Activated T-helper 9 cell treated with anti-CD3 and anti-CD28 coated beads, Interleukin-2, amount 50 U/mL, for 16 hours (primary cell): Measurements from ENCODE around the gene PRORP.
"Not testable (repeated sequence)": the region's sequence is repeated elsewhere in the genome, so short reads cannot be mapped to it uniquely, and the experiment has no call there.

Experiments
- DNase-seq: peaks from one replicate; pipeline ENCODE4 v3.0.0-alpha.2; 2020; ENCODE audit warnings: low read depth

The PRORP gene

GRCh38 chr14:35138585-35138984 lies 16.2 kb downstream of the PRORP start:
- no peak for DNase-seq

- DNase-seq: no peak
Measured at GRCh38 chr14:35140718-35141581, 18.6 kb downstream of the PRORP start.

- DNase-seq: no peak
Measured at GRCh38 chr14:35144029-35144428, 21.7 kb downstream of the PRORP start.

GRCh38 chr14:35146711-35147149 lies 24.4 kb downstream of the PRORP start:
- no peak for DNase-seq

- DNase-seq: no peak
Measured at GRCh38 chr14:35147186-35147585, 24.8 kb downstream of the PRORP start.

DNA sequence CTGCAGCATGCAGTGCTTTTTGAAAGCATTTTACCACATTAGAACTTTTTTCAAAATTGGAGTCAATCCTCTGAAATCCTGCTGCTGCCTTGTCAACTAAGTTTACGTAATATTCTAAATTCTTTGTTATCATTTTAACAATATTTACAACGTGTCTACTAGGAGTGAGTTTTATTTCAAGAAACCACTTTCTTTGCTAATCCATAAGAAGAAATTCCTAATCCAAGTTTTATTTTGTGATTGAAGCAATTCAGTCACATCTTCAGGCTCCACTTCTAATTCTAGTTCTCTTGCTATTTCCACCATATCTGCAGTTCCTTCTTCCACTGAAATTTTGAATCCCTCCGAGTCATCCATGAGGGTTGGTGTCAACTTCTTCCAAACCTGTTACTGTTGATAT lies 25.4 kb downstream of the PRORP start:
- DNase-seq: no peak

DNA sequence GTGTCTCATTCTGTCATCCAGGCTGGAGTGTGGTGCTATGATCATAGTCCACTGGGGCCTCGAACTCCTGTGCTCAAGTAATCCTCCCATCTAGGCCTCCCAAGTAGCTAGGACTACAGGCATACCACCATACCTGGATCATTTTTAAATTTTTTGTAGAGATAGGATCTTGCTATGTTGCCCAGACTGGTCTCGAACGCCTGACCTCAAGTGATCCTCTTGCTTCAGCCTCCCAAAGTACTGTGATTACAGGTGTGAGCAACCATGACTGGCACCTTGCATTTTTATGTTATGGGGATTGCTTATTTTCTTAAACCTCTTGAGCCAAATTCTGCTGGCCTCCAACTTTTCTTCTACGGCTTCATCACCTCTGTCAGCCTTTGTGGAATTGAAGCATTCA lies 26.9 kb downstream of the PRORP start:
- no peak for DNase-seq

- not testable (repeated sequence) for DNase-seq
Measured at GRCh38 chr14:35152531-35152930, 30.2 kb downstream of the PRORP start.

DNA sequence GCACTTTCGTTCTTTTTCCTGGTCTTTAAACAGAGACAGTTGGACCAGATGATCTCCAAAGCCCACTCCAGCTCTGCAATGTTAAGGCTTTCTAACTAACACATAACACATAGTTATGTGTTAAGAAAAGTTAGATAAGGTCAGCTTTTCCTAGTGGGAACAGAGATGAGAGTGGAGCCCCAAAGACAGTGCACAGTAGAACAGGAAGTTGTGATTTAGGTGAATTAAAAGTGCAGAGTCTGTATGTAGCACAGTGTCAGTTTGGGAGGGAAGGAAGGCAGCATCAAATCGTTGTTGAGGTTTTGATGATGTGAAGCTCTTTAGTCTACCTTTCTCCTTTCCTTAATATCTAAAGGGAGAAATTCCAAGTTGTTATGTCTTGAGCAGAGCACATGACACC lies 31.7 kb downstream of the PRORP start:
- DNase-seq: no peak

DNA sequence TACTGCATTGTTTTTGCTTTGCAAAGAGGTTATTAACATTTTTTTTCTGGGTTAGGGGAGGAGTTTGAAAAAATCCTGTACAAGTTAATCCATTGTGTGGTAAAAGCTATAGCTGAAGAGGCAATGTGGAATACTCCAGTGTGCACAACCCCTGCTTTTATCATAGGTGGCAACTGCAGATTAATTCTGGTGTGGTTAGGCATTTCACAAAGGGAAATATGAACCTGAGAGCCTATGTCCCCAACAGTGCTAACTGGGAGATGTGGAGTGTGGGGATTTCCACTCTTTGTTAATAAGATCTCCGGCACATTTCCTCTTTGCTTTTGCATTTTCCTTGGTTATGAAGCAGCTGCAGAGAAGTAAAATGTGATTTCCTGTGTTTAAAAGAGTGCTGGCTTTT lies 33.6 kb downstream of the PRORP start:
- no peak for DNase-seq

- DNase-seq: no peak
Measured at GRCh38 chr14:35158491-35158890, 36.1 kb downstream of the PRORP start.

DNA sequence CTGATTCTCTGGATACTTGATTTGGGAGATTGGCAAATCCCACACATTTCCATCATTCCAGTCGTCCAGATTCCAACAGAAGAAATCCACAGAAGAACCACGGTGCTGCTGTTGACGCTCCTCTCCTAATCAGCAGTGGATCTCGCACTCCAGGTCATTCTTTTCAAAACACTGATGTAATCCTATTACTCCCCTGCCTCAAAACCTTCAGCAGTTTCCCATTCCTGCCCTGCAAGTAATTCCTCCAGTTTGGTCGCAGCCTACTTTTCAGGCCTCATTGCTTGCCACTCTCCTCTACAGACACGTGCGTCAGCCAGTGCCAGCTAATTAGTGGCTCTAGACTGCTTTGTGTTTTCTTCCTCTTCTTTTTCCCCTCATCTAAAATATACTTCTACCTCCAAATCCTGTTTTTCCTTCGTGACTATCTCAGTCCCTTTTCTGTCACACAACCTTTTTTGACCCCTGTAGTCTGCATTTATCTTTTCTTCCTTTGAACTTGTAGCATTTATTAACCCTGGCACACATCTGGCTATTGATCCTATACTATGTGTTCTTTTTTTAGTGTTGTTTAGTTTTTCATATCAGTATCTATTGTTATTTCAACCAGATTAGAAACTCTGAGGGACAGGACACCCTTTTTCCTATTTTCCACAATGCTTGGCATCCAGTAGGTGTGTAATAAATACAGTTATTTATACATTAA lies 36.8 kb downstream of the PRORP start:
- DNase-seq: no peak

DNA sequence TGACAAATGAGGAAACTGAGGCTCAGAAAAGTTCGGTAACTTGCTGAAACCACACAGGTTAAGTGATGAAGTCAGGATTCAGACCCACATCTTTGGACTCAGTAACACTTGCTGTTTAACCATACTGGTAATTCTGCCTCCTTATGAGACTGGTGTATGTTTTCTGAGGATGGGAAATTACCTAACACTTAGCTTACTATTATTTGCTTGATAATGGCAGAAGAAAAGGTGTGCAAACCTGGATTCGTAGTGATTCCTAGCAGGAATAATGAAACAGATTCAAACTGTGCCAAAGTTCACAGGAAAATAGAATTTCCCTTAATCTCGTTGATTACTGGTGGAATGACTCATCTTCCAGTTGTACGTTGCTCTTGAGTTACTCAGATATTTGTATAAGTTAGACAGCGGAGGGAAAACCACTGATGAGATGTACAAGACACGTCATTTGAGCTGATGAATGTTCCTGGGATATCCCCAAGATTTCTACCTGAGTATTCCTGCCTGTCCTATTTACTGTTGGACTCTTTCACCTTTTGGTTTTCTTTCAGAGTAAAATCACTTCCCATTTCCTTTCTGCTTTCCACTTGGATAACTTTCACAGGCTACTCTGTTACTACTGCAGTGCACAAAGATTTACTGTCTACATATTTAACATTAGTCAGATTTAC lies 37.5 kb downstream of the PRORP start:
- no peak for DNase-seq

- no peak for DNase-seq
Measured at GRCh38 chr14:35161231-35161630, 38.9 kb downstream of the PRORP start.

- no peak for DNase-seq
Measured at GRCh38 chr14:35163384-35163783, 41.0 kb downstream of the PRORP start.

DNA sequence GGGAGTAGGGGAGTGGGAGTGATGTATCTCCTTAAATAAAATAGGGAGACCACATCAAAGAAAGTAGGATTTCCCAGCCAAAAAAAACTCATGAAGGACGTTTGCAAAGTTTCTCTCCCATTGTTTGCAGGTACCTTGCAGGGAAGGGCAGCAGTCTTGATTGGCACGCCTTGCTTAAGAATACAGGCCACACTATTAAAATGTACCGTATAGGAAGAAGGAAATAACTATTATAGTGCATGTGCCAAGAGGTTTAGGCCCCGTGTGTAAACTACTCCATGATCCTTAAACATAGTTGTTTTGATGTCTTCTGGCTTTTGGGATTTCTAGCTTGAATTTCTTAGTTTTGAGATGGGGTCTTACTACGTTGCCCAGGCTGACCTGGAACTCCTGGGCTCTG lies 42.5 kb downstream of the PRORP start:
- no peak for DNase-seq

GRCh38 chr14:35167496-35167895 lies 45.1 kb downstream of the PRORP start:
- no peak for DNase-seq
